ENCODE results near the gene PDE8A. TPM values are rescaled to one million over a fixed set of nuclear protein-coding genes. Genes with fewer than 3 reads are reported as not detected.

Gene PDE8A
- total and polyA plus RNA-seq, 2 experiments from 2014 or later = 15.3 to 26.0 TPM

DNA sequence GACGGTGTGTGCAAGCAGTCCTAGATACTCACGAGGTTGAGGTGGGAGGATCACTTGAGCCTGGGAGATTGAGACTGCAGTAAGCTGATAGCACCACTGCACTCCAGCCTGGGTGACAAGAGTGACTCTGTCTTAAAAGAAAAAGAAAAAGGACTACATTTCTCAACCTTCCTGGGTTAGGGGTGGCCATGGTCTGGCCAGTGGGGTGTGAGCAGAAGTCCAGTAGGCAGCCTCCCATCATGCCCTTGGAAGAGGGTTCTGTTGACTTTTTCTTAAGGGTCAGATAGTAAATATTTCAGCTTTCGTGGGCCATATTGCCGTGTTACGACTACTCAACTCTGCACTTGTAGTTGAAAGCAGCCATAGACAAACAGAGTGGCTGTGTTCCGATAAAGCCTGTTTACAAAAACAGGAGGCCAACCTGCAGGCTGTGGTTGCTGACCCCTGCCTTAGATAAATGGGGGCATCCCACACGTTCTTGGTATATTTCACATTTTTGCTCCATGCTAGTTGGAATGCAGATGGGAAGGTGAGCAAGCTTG lies 31.0 kb upstream of the PDE8A start:
- TF ChIP-seq, protein P1, sequence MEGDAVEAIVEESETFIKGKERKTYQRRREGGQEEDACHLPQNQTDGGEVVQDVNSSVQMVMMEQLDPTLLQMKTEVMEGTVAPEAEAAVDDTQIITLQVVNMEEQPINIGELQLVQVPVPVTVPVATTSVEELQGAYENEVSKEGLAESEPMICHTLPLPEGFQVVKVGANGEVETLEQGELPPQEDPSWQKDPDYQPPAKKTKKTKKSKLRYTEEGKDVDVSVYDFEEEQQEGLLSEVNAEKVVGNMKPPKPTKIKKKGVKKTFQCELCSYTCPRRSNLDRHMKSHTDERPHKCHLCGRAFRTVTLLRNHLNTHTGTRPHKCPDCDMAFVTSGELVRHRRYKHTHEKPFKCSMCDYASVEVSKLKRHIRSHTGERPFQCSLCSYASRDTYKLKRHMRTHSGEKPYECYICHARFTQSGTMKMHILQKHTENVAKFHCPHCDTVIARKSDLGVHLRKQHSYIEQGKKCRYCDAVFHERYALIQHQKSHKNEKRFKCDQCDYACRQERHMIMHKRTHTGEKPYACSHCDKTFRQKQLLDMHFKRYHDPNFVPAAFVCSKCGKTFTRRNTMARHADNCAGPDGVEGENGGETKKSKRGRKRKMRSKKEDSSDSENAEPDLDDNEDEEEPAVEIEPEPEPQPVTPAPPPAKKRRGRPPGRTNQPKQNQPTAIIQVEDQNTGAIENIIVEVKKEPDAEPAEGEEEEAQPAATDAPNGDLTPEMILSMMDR (IDR thresholded peaks at IDR 0.05; ENCODE audit: poor library complexity) = no peak
- TF ChIP-seq EZH2phosphoT487 (IDR thresholded peaks at IDR 0.05; ENCODE audit: low read depth, severe bottlenecking, unreplicated experiment) = no peak
- TF ChIP-seq EZH2 (IDR thresholded peaks at IDR 0.05; ENCODE audit: borderline replicate concordance) = no peak
- DNase-seq (ENCODE audit: low spot score) = no peak
- H3K79me2 ChIP-seq = no peaks in the 10 kb centered on the region
- H3K27me3 ChIP-seq = no peaks in the 10 kb centered on the region
- 81% methylated on average over 7 of the region's 7 CpGs for WGBS (ENCODE audit: low lambda C conversion rate, missing lambda C conversion rate)
- H3K9me2 ChIP-seq (replicated peaks; ENCODE audit: insufficient read depth) = no peaks in the 10 kb centered on the region
- no peak overlapping the region for H3K27ac ChIP-seq
- no peaks in the 10 kb centered on the region for H3K4me1 ChIP-seq (ENCODE audit: insufficient read depth)
- H3K36me3 ChIP-seq (replicated peaks; ENCODE audit: insufficient read depth, low read depth) = no peaks in the 10 kb centered on the region
- H4K20me1 ChIP-seq (ENCODE audit: insufficient read depth, poor library complexity, severe bottlenecking) = no peaks in the 10 kb centered on the region
- H3K4me3 ChIP-seq = no peak overlapping the region
- no peak overlapping the region for H2AFZ ChIP-seq
- H3K4me2 ChIP-seq = no peak overlapping the region
- H3K9me3 ChIP-seq (ENCODE audit: low read depth) = no peaks in the 10 kb centered on the region

- H3K4me3 ChIP-seq = no peak overlapping the region
- H4K20me1 ChIP-seq (ENCODE audit: insufficient read depth, poor library complexity, severe bottlenecking) = no peaks in the 10 kb centered on the region
- TF ChIP-seq EZH2 (IDR thresholded peaks at IDR 0.05; ENCODE audit: borderline replicate concordance) (no peak), EZH2phosphoT487 (IDR thresholded peaks at IDR 0.05; ENCODE audit: low read depth, severe bottlenecking, unreplicated experiment) (no peak)
- TF ChIP-seq, protein P1 (IDR thresholded peaks at IDR 0.05; ENCODE audit: poor library complexity) = no peak
- no peak overlapping the region for H2AFZ ChIP-seq
- 93% methylated on average over 5 of the region's 5 CpGs for WGBS (ENCODE audit: low lambda C conversion rate, missing lambda C conversion rate)
- no peaks in the 10 kb centered on the region for H3K9me2 ChIP-seq (replicated peaks; ENCODE audit: insufficient read depth)
- no peak overlapping the region for H3K4me2 ChIP-seq
- DNase-seq (ENCODE audit: low spot score) = no peak
- no peaks in the 10 kb centered on the region for H3K27me3 ChIP-seq
- H3K9me3 ChIP-seq (ENCODE audit: low read depth) = no peaks in the 10 kb centered on the region
- H3K4me1 ChIP-seq (ENCODE audit: insufficient read depth) = no peaks in the 10 kb centered on the region
- H3K36me3 ChIP-seq (replicated peaks; ENCODE audit: insufficient read depth, low read depth) = no peaks in the 10 kb centered on the region
- H3K79me2 ChIP-seq = no peaks in the 10 kb centered on the region
- no peak overlapping the region for H3K27ac ChIP-seq
These were observed 29.9 kb upstream of the PDE8A start for GRCh38 chr15:84951736-84952135.

DNA sequence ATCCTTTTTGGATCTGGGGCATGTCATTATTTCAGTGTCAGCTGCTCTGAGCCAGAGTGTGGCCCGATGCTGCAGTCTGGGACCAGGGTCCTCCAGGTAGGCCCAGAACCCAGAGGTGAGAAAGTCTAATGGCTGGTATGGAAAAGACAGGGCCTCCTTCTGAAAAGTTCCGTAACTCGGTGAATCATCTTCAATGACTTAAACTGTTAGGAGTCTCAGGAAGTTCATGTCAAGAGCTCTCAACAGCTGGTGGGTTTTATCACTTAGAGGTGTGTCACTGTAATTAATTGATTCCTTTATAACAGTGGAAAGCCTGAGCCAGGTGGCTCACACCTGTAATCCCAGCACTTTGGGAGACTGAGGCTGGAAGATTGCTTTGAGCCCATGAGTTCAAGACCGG lies 28.5 kb upstream of the PDE8A start:
- TF ChIP-seq, protein P1 (IDR thresholded peaks at IDR 0.05; ENCODE audit: poor library complexity) = no peak
- TF ChIP-seq EZH2phosphoT487 (IDR thresholded peaks at IDR 0.05; ENCODE audit: low read depth, severe bottlenecking, unreplicated experiment) = no peak
- Histone ChIP-seq H3K9me2 (replicated peaks; ENCODE audit: insufficient read depth) (no peaks in the 10 kb centered on the region), H4K20me1 (ENCODE audit: insufficient read depth, poor library complexity, severe bottlenecking) (no peaks in the 10 kb centered on the region), H3K27ac (no peak overlapping the region), H3K79me2 (no peaks in the 10 kb centered on the region), H2AFZ (no peak overlapping the region), H3K4me1 (ENCODE audit: insufficient read depth) (no peaks in the 10 kb centered on the region), H3K36me3 (replicated peaks; ENCODE audit: insufficient read depth, low read depth) (no peaks in the 10 kb centered on the region), H3K9me3 (ENCODE audit: low read depth) (no peaks in the 10 kb centered on the region), H3K4me2 (no peak overlapping the region), H3K4me3 (no peak overlapping the region), H3K27me3 (no peaks in the 10 kb centered on the region)
- WGBS (ENCODE audit: low lambda C conversion rate, missing lambda C conversion rate) = 84% methylated on average over 4 of the region's 4 CpGs
- DNase-seq (ENCODE audit: low spot score) = no peak

GRCh38 chr15:84953726-84954125 lies 27.9 kb upstream of the PDE8A start:
- TF ChIP-seq EZH2 (IDR thresholded peaks at IDR 0.05; ENCODE audit: borderline replicate concordance) = no peak
- no peak for TF ChIP-seq EZH2phosphoT487 (IDR thresholded peaks at IDR 0.05; ENCODE audit: low read depth, severe bottlenecking, unreplicated experiment)
- Histone ChIP-seq H3K4me3 (no peak overlapping the region), H2AFZ (no peak overlapping the region), H3K36me3 (replicated peaks; ENCODE audit: insufficient read depth, low read depth) (no peaks in the 10 kb centered on the region), H3K27ac (no peak overlapping the region), H3K79me2 (no peaks in the 10 kb centered on the region), H3K4me1 (ENCODE audit: insufficient read depth) (no peaks in the 10 kb centered on the region), H4K20me1 (ENCODE audit: insufficient read depth, poor library complexity, severe bottlenecking) (no peaks in the 10 kb centered on the region), H3K9me3 (ENCODE audit: low read depth) (no peaks in the 10 kb centered on the region), H3K4me2 (no peak overlapping the region), H3K9me2 (replicated peaks; ENCODE audit: insufficient read depth) (no peaks in the 10 kb centered on the region), H3K27me3 (no peaks in the 10 kb centered on the region)
- 100% methylated on average over 1 of the region's 1 CpG for WGBS (ENCODE audit: low lambda C conversion rate, missing lambda C conversion rate)
- DNase-seq (ENCODE audit: low spot score) = no peak
